ENCODE data around the gene ORC6.

DNA sequence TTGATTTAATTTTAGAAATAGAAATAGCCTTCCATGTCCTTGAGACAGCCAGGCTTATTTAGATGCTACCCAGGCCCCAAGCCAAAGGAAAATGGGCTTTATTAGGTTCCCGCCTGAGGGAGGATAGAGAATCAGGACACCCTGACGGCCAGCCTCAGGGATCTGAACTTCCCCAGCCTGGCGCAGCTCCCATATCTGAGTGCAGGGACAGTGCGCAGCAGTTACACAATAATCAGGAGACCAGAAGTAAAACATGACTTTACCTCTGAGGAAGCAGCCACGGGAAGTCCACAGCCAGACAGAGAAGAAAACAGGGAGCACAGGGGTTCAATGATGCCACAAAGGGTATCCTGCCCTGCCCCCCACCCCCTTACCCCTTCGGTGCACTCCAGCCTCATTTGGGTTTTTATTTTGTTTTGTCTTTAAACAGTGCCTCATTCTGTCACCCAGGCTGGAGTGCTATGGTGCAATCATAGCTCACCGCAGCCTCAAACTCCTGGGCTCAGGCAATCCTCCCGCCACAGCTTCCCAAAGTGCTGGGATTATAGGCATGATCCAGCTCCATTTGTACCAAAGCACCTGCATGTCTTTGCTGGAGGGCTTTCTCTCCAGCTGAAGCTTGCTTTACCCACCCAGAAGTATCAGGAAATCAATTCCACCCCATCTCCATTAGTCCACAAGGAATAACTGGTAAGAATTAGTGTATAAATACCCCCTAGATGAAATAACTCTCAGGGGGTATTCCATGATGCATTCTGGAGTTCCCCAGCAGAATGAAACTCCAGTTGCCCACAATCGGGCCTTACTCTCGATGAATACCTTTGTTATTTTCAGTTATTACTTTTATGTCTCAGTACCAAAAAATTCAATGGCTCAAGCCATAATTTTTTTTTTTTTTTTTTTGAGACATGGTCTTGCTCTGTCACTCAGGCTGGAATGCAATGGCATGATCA is 21.9 kb downstream of the ORC6 start:
- TF ChIP-seq, protein P1, sequence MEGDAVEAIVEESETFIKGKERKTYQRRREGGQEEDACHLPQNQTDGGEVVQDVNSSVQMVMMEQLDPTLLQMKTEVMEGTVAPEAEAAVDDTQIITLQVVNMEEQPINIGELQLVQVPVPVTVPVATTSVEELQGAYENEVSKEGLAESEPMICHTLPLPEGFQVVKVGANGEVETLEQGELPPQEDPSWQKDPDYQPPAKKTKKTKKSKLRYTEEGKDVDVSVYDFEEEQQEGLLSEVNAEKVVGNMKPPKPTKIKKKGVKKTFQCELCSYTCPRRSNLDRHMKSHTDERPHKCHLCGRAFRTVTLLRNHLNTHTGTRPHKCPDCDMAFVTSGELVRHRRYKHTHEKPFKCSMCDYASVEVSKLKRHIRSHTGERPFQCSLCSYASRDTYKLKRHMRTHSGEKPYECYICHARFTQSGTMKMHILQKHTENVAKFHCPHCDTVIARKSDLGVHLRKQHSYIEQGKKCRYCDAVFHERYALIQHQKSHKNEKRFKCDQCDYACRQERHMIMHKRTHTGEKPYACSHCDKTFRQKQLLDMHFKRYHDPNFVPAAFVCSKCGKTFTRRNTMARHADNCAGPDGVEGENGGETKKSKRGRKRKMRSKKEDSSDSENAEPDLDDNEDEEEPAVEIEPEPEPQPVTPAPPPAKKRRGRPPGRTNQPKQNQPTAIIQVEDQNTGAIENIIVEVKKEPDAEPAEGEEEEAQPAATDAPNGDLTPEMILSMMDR (IDR thresholded peaks at IDR 0.05) = no peak
- TF ChIP-seq EZH2 (IDR thresholded peaks at IDR 0.05; ENCODE audit: borderline replicate concordance, insufficient read depth, low read depth, low read length, poor library complexity, severe bottlenecking) = no peak

Measured in B cell (primary cell).